Measurements from ENCODE around the gene HRH4. TPM values are rescaled to one million over a fixed set of nuclear protein-coding genes. Genes with fewer than 3 reads are reported as not detected.

HRH4 gene
- total and polyA plus RNA-seq, 8 donors: 0.03 to 0.37 TPM; not detected in 6

- intact Hi-C loops (cut with DNase I; ENCODE audit: low total_unique reads): no loop called here
Observed at GRCh38 chr18:24420551-24420950, 39.9 kb upstream of the HRH4 start.

GRCh38 chr18:24421831-24422230 is 38.6 kb upstream of the HRH4 start:
- Histone ChIP-seq H3K4me1 (peaks cover 0 to 1% (median 0%) of the 10 kb centered on the region in 4 donors), H3K4me3 (no peak overlapping the region), H3K27me3 (peaks cover 0 to 69% (median 21%) of the 10 kb centered on the region in 3 donors), H3K9me3 (peaks cover 0 to 5% (median 0%) of the 10 kb centered on the region in 4 donors), H3K36me3 (no peaks in the 10 kb centered on the region), H3K27ac (no peak overlapping the region)
- DNase-seq: no peak
- WGBS, 5 donors: 41 to 87% (median 71%) methylated on average over 1 of the region's 1 CpG
- intact Hi-C loops (cut with DNase I; ENCODE audit: low total_unique reads): no loop called here
- no peak for TF ChIP-seq POLR2A (IDR thresholded peaks at IDR 0.05)

More at GRCh38 chr18:24420551-24420950, 39.9 kb upstream of the HRH4 start:
- 81 to 95% (median 89%) methylated on average over 4 of the region's 4 CpGs for WGBS, 5 donors
- Histone ChIP-seq H3K4me3 (no peak overlapping the region), H3K27me3 (peaks cover 0 to 69% (median 21%) of the 10 kb centered on the region in 3 donors), H3K36me3 (no peaks in the 10 kb centered on the region), H3K27ac (no peak overlapping the region), H3K9me3 (peaks cover 0 to 2% (median 0%) of the 10 kb centered on the region in 4 donors), H3K4me1 (no peaks in the 10 kb centered on the region)
- TF ChIP-seq POLR2AphosphoS5 (IDR thresholded peaks at IDR 0.05): no peak
- DNase-seq: no peak

GRCh38 chr18:24426073-24426397 is 34.4 kb upstream of the HRH4 start:
- peaks cover 0 to 5% (median 0%) of the 10 kb centered on the region in 4 donors for H3K9me3 ChIP-seq
- peak overlapping the region; percentile 70 to 90 (median 82) for H3K27ac ChIP-seq
- H3K36me3 ChIP-seq: peaks cover 0 to 10% (median 3%) of the 10 kb centered on the region in 4 donors
- WGBS, 5 donors: 37 to 41% (median 40%) methylated on average over 11 of the region's 11 CpGs
- peaks cover 6 to 18% (median 14%) of the 10 kb centered on the region in 4 donors for H3K4me1 ChIP-seq
- TF ChIP-seq EP300 (IDR thresholded peaks at IDR 0.05) (peak; percentile 24), POLR2AphosphoS5 (IDR thresholded peaks at IDR 0.05) (no peak)
- peak overlapping the region; percentile 85 to 91 (median 88) for H3K4me3 ChIP-seq
- H3K27me3 ChIP-seq: peaks cover 0 to 28% (median 1%) of the 10 kb centered on the region in 3 donors
- DNase-seq: no peak
- intact Hi-C loops (cut with DNase I; ENCODE audit: low total_unique reads): no loop called here

GRCh38 chr18:24426398-24427294 is 33.8 kb upstream of the HRH4 start, which contains the start of gene IMPACT:
IMPACT (plus strand) TSS chr18:24426670; CDS start chr18:24426757, 87 bp downstream.
- Histone ChIP-seq H3K27ac (peak within 1 kb of the TSS; percentile 70 to 90 (median 82)), H3K9me3 (peaks cover 0 to 5% (median 0%) of the 10 kb centered on the region in 4 donors), H3K4me3 (peak within 1 kb of the TSS; percentile 85 to 91 (median 88)), H3K27me3 (peaks cover 0 to 24% (median 0%) of the 10 kb centered on the region in 3 donors), H3K4me1 (peaks cover 6 to 18% (median 14%) of the 10 kb centered on the region in 4 donors), H3K36me3 (peaks cover 0 to 16% (median 9%) of the 10 kb centered on the region in 4 donors)
- TF ChIP-seq POLR2AphosphoS5 (IDR thresholded peaks at IDR 0.05) (peak in 2 of 3 donors; percentile 35 to 56), CTCF (IDR thresholded peaks at IDR 0.05) (no peak)
- 1 to 3% (median 2%) methylated on average over 7 to 82 of the region's 82 CpGs for WGBS, 5 donors
- intact Hi-C loops (cut with DNase I; ENCODE audit: low total_unique reads): no loop called here
- DNase-seq: peak; percentile 85 to 96

GRCh38 chr18:24427484-24427883 is 33.0 kb upstream of the HRH4 start:
- DNase-seq: peak in 1 of 2 donors; percentile 32
- no peak overlapping the region for H3K27ac ChIP-seq
- peaks cover 0 to 5% (median 0%) of the 10 kb centered on the region in 4 donors for H3K9me3 ChIP-seq
- peaks cover 0 to 22% (median 15%) of the 10 kb centered on the region in 4 donors for H3K36me3 ChIP-seq
- TF ChIP-seq CTCF (IDR thresholded peaks at IDR 0.05) (no peak), POLR2A (IDR thresholded peaks at IDR 0.05) (no peak), EP300 (IDR thresholded peaks at IDR 0.05) (no peak), POLR2AphosphoS5 (IDR thresholded peaks at IDR 0.05) (no peak)
- intact Hi-C loops (cut with DNase I; ENCODE audit: low total_unique reads): no loop called here
- peaks cover 6 to 18% (median 14%) of the 10 kb centered on the region in 4 donors for H3K4me1 ChIP-seq
- H3K27me3 ChIP-seq: peaks cover 0 to 19% (median 0%) of the 10 kb centered on the region in 3 donors
- peak overlapping the region; percentile 85 to 91 (median 88) for H3K4me3 ChIP-seq
- WGBS, 5 donors: 44 to 55% (median 51%) methylated on average over 3 of the region's 3 CpGs
